SK-N-SH treated with all-trans-retinoic acid at 6 μM for 48 hours (cell line): ENCODE results near the gene GRB14.

Experiments
- OSR1 ChIP-seq: fragments of 250-450 bp; sonication (Bioruptor Pico); IDR thresholded peaks from 2 replicates; pipeline ENCODE4 v1.8.0; 2022; ENCODE audit warnings: moderate library complexity, mild to moderate bottlenecking, inconsistent platforms
- PPARA ChIP-seq: fragments of 250-450 bp; sonication (Bioruptor Pico); IDR thresholded peaks from 2 replicates; pipeline ENCODE4 v1.5.0; 2020; ENCODE audit warnings: mild to moderate bottlenecking, borderline replicate concordance
- RARB ChIP-seq: fragments of 250-450 bp; sonication (Bioruptor Pico); IDR thresholded peaks from 2 replicates; pipeline ENCODE4 v1.8.0; 2021; ENCODE audit warnings: mild to moderate bottlenecking, moderate library complexity
- TCF4 ChIP-seq: fragments of 250-450 bp; sonication (Bioruptor Pico); IDR thresholded peaks from 2 replicates; pipeline ENCODE4 v1.8.0; 2021; ENCODE audit warnings: mild to moderate bottlenecking, moderate library complexity, borderline replicate concordance
- ZFP30 ChIP-seq: fragments of 450-650 bp; formaldehyde crosslinking; IDR thresholded peaks from 2 replicates; pipeline ENCODE4 v1.5.0; 2022; ENCODE audit warnings: mild to moderate bottlenecking, moderate library complexity
- ZNF565 ChIP-seq: fragments of 450-650 bp; formaldehyde crosslinking; conservative IDR thresholded peaks from 2 replicates; pipeline ENCODE4 v1.5.0; 2020; ENCODE audit warnings: low read depth, mild to moderate bottlenecking, moderate library complexity
- ZNF8 ChIP-seq: fragments of 450-650 bp; formaldehyde crosslinking; IDR thresholded peaks from 2 replicates; pipeline ENCODE4 v1.5.0; 2020; ENCODE audit warnings: mild to moderate bottlenecking, moderate library complexity
- TF ChIP-seq, protein P1 (sequence below): fragments of 250-450 bp; sonication (Bioruptor Pico); IDR thresholded peaks from 2 replicates; pipeline ENCODE4 v1.8.0; 2020; ENCODE audit warnings: mild to moderate bottlenecking, moderate library complexity, borderline replicate concordance
- TF ChIP-seq, protein P2 (sequence below): fragments of 250-450 bp; sonication (Bioruptor Pico); IDR thresholded peaks from 2 replicates; pipeline ENCODE4 v1.8.0; 2021; ENCODE audit warnings: low read depth, mild to moderate bottlenecking, moderate library complexity, borderline replicate concordance

DNA sequence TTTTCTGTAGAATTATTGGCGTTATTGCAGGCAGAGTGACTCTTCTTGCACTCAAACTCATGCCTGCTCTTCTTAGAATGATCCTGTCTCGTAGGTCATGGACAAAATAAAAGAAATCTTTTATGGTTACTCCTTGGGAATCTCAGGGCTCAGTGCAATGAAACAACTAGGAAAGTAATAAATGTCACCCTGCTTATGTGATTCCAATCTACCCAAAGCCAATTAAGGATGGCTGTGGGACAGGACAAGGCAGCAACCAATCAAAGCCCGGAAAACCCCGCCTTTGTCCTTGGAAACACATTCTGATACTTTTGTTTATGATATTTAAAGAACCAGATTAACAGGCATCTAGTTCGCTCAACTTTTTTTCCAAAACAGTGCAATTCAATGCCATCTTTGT is 53.0 kb downstream of the GRB14 start:
- TF ChIP-seq, protein P1, sequence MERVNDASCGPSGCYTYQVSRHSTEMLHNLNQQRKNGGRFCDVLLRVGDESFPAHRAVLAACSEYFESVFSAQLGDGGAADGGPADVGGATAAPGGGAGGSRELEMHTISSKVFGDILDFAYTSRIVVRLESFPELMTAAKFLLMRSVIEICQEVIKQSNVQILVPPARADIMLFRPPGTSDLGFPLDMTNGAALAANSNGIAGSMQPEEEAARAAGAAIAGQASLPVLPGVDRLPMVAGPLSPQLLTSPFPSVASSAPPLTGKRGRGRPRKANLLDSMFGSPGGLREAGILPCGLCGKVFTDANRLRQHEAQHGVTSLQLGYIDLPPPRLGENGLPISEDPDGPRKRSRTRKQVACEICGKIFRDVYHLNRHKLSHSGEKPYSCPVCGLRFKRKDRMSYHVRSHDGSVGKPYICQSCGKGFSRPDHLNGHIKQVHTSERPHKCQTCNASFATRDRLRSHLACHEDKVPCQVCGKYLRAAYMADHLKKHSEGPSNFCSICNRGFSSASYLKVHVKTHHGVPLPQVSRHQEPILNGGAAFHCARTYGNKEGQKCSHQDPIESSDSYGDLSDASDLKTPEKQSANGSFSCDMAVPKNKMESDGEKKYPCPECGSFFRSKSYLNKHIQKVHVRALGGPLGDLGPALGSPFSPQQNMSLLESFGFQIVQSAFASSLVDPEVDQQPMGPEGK (CRISPR knock-in tag): no peak
- TF ChIP-seq RARB (CRISPR knock-in tag): no peak
- TF ChIP-seq, protein P2, sequence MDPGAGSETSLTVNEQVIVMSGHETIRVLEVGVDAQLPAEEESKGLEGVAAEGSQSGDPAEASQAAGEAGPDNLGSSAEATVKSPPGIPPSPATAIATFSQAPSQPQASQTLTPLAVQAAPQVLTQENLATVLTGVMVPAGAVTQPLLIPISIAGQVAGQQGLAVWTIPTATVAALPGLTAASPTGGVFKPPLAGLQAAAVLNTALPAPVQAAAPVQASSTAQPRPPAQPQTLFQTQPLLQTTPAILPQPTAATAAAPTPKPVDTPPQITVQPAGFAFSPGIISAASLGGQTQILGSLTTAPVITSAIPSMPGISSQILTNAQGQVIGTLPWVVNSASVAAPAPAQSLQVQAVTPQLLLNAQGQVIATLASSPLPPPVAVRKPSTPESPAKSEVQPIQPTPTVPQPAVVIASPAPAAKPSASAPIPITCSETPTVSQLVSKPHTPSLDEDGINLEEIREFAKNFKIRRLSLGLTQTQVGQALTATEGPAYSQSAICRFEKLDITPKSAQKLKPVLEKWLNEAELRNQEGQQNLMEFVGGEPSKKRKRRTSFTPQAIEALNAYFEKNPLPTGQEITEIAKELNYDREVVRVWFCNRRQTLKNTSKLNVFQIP (CRISPR knock-in tag): no peak
- no peak for TF ChIP-seq ZFP30
- TF ChIP-seq TCF4: no peak
- no peak for TF ChIP-seq ZNF8 (CRISPR knock-in tag)
- TF ChIP-seq ZNF565 (CRISPR knock-in tag): no peak
- TF ChIP-seq PPARA (CRISPR knock-in tag): no peak
- no peak for TF ChIP-seq OSR1 (CRISPR knock-in tag)
